Activated naive CD4-positive, alpha-beta T cell treated with anti-CD3 and anti-CD28 coated beads, Interleukin-2, amount 50 U/mL, for 24 hours (primary cell): ENCODE results near the gene RNF150.
A peak's percentile ranks its signal among the peaks of the same experiment; 100 is the strongest.
"Not testable (repeated sequence)": the region's sequence is repeated elsewhere in the genome, so short reads cannot be mapped to it uniquely, and the experiment has no call there.

Source experiments
- H3K27ac Mint-ChIP-seq: one replicate; pipeline ENCODE4 v1.8.0; 2021; ENCODE audit warnings: mild to moderate bottlenecking, mixed read lengths
- H3K27me3 Mint-ChIP-seq: one replicate; pipeline ENCODE4 v1.8.0; 2021; ENCODE audit warnings: mixed read lengths
- H3K36me3 Mint-ChIP-seq: one replicate; pipeline ENCODE4 v1.8.0; 2021; ENCODE audit warnings: mixed read lengths
- H3K4me1 Mint-ChIP-seq: one replicate; pipeline ENCODE4 v1.8.0; 2021; ENCODE audit warnings: mixed read lengths
- H3K4me3 Mint-ChIP-seq: one replicate; pipeline ENCODE4 v1.8.0; 2021; ENCODE audit warnings: mild to moderate bottlenecking, mixed read lengths
- H3K9me3 Mint-ChIP-seq: one replicate; pipeline ENCODE4 v1.8.0; 2021; ENCODE audit warnings: mixed read lengths

RNF150 gene

GRCh38 chr4:141133146-141133998, at the start of gene RNF150:
TSS of gene RNF150 (minus strand) at chr4:141133469.
- Mint-ChIP-seq H3K4me1 (peaks cover 7% of the 10 kb centered on the region), H3K4me3 (peak within 1 kb of the TSS; percentile 84)

GRCh38 chr4:141180991-141181761, 47.9 kb upstream of the RNF150 start:
- Mint-ChIP-seq H3K27ac (no peak overlapping the region), H3K4me3 (no peak overlapping the region), H3K27me3 (peaks cover 9% of the 10 kb centered on the region), H3K36me3 (no peaks in the 10 kb centered on the region), H3K4me1 (no peaks in the 10 kb centered on the region), H3K9me3 (no peaks in the 10 kb centered on the region)

More at GRCh38 chr4:141133146-141133998, at the start of gene RNF150:
- Mint-ChIP-seq H3K27me3 (peaks cover 55% of the 10 kb centered on the region), H3K9me3 (no peaks in the 10 kb centered on the region), H3K27ac (no peak within 1 kb of the TSS), H3K36me3 (no peaks in the 10 kb centered on the region)

GRCh38 chr4:141179474-141180373, 46.5 kb upstream of the RNF150 start:
- Mint-ChIP-seq H3K36me3 (no peaks in the 10 kb centered on the region), H3K27me3 (peaks cover 7% of the 10 kb centered on the region), H3K4me3 (no peak overlapping the region), H3K4me1 (no peaks in the 10 kb centered on the region), H3K9me3 (no peaks in the 10 kb centered on the region), H3K27ac (no peak overlapping the region)

GRCh38 chr4:141177171-141177570, 43.9 kb upstream of the RNF150 start:
- Mint-ChIP-seq H3K4me3 (no peak overlapping the region), H3K27ac (no peak overlapping the region), H3K27me3 (peaks cover 10% of the 10 kb centered on the region), H3K9me3 (no peaks in the 10 kb centered on the region), H3K4me1 (no peaks in the 10 kb centered on the region), H3K36me3 (no peaks in the 10 kb centered on the region)

- Mint-ChIP-seq H3K27me3 (peaks cover 6% of the 10 kb centered on the region), H3K4me3 (no peak overlapping the region)
These were observed 41.2 kb upstream of the RNF150 start for GRCh38 chr4:141174457-141174856.

GRCh38 chr4:141170671-141171070, 37.4 kb upstream of the RNF150 start:
- Mint-ChIP-seq H3K27ac (no peak overlapping the region), H3K4me3 (no peak overlapping the region), H3K27me3 (peaks cover 5% of the 10 kb centered on the region), H3K9me3 (no peaks in the 10 kb centered on the region), H3K4me1 (no peaks in the 10 kb centered on the region), H3K36me3 (no peaks in the 10 kb centered on the region)

More at GRCh38 chr4:141174457-141174856, 41.2 kb upstream of the RNF150 start:
- Mint-ChIP-seq H3K4me1 (no peaks in the 10 kb centered on the region), H3K36me3 (no peaks in the 10 kb centered on the region), H3K27ac (no peak overlapping the region), H3K9me3 (no peaks in the 10 kb centered on the region)

- no peaks in the 10 kb centered on the region for H3K4me1 Mint-ChIP-seq
- H3K27ac Mint-ChIP-seq: no peak overlapping the region
- H3K27me3 Mint-ChIP-seq: peaks cover 12% of the 10 kb centered on the region
- H3K9me3 Mint-ChIP-seq: no peaks in the 10 kb centered on the region
- H3K36me3 Mint-ChIP-seq: no peaks in the 10 kb centered on the region
- H3K4me3 Mint-ChIP-seq: no peak overlapping the region
These were observed 36.1 kb upstream of the RNF150 start for GRCh38 chr4:141169391-141169790.

GRCh38 chr4:141165001-141165400, 31.7 kb upstream of the RNF150 start:
- not testable (repeated sequence) for H3K4me3 Mint-ChIP-seq, H3K27ac Mint-ChIP-seq, H3K36me3 Mint-ChIP-seq, H3K9me3 Mint-ChIP-seq, H3K4me1 Mint-ChIP-seq
- H3K27me3 Mint-ChIP-seq: peaks cover 11% of the 10 kb centered on the region

GRCh38 chr4:141159027-141159426, 25.8 kb upstream of the RNF150 start:
- Mint-ChIP-seq H3K4me3 (no peak overlapping the region), H3K36me3 (no peaks in the 10 kb centered on the region), H3K27ac (no peak overlapping the region), H3K27me3 (peaks cover 9% of the 10 kb centered on the region), H3K4me1 (no peaks in the 10 kb centered on the region), H3K9me3 (no peaks in the 10 kb centered on the region)

GRCh38 chr4:141158219-141158618, 24.9 kb upstream of the RNF150 start:
- Mint-ChIP-seq H3K4me3 (no peak overlapping the region), H3K36me3 (no peaks in the 10 kb centered on the region), H3K27me3 (peaks cover 8% of the 10 kb centered on the region), H3K9me3 (no peaks in the 10 kb centered on the region), H3K4me1 (no peaks in the 10 kb centered on the region), H3K27ac (no peak overlapping the region)

GRCh38 chr4:141155586-141155985, 22.3 kb upstream of the RNF150 start:
- Mint-ChIP-seq H3K4me1 (no peaks in the 10 kb centered on the region), H3K4me3 (no peak overlapping the region), H3K36me3 (no peaks in the 10 kb centered on the region), H3K9me3 (no peaks in the 10 kb centered on the region), H3K27ac (no peak overlapping the region), H3K27me3 (peaks cover 6% of the 10 kb centered on the region)

GRCh38 chr4:141154725-141155124, 21.5 kb upstream of the RNF150 start:
- no peak overlapping the region for H3K27ac Mint-ChIP-seq
- H3K9me3 Mint-ChIP-seq: no peaks in the 10 kb centered on the region
- no peak overlapping the region for H3K4me3 Mint-ChIP-seq
- peaks cover 6% of the 10 kb centered on the region for H3K27me3 Mint-ChIP-seq
- no peaks in the 10 kb centered on the region for H3K36me3 Mint-ChIP-seq
- H3K4me1 Mint-ChIP-seq: no peaks in the 10 kb centered on the region

GRCh38 chr4:141153751-141154510, 20.7 kb upstream of the RNF150 start:
- Mint-ChIP-seq H3K4me3 (no peak overlapping the region), H3K27me3 (peaks cover 6% of the 10 kb centered on the region), H3K36me3 (no peaks in the 10 kb centered on the region), H3K4me1 (no peaks in the 10 kb centered on the region), H3K27ac (no peak overlapping the region), H3K9me3 (no peaks in the 10 kb centered on the region)

GRCh38 chr4:141144207-141144606, 10.9 kb upstream of the RNF150 start:
- no peak overlapping the region for H3K27ac Mint-ChIP-seq
- H3K27me3 Mint-ChIP-seq: peaks cover 2% of the 10 kb centered on the region
- H3K4me1 Mint-ChIP-seq: no peaks in the 10 kb centered on the region
- H3K36me3 Mint-ChIP-seq: no peaks in the 10 kb centered on the region
- H3K9me3 Mint-ChIP-seq: no peaks in the 10 kb centered on the region
- H3K4me3 Mint-ChIP-seq: no peak overlapping the region

- H3K9me3 Mint-ChIP-seq: no peaks in the 10 kb centered on the region
- no peaks in the 10 kb centered on the region for H3K36me3 Mint-ChIP-seq
- H3K27me3 Mint-ChIP-seq: peaks cover 4% of the 10 kb centered on the region
- H3K27ac Mint-ChIP-seq: no peak overlapping the region
- H3K4me3 Mint-ChIP-seq: no peak overlapping the region
- no peaks in the 10 kb centered on the region for H3K4me1 Mint-ChIP-seq
These were observed 9.2 kb upstream of the RNF150 start for GRCh38 chr4:141142423-141142822.
